Ammon's horn (tissue), 1 donor: ENCODE measurements around the gene TIAM1.
A peak's percentile ranks its signal among the peaks of the same experiment; 100 is the strongest.

Source experiments
- DNase-seq: peaks from one replicate; pipeline ENCODE4 v3.0.0-alpha.2; 2016; ENCODE audit warnings: low spot score

The TIAM1 gene

DNA sequence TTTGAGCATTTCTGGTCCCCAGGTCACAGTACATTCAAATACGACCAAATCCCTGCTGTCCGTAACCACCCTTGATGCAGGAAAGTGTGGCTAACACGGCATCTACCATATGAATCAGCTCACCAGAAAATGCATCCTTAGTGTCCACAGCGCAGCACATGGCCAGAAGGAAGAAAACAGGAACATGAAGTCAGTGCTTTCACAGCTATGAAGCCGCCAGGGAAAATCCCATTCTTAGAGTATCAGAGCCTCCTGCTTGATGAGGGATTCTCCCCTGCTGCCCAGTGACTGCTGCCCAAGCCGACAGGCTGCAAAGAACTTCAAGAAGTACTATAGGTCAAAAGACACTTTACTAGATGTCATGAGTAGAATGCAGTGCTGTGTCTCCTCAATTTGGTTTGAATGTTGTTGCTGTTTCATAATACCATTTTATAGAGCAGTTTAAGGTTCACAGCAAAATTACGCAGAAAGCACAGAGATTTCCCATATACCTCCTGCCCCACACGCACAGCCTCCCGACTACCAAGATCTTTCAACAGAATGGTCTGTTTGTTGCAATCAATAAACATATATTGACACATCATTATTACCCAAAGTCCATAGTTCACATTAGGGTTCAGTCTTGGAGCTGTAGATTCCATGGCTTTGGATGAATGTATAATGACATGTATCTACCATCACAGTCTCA, 14.5 kb downstream of the TIAM1 start:
- DNase-seq, result no peak

DNA sequence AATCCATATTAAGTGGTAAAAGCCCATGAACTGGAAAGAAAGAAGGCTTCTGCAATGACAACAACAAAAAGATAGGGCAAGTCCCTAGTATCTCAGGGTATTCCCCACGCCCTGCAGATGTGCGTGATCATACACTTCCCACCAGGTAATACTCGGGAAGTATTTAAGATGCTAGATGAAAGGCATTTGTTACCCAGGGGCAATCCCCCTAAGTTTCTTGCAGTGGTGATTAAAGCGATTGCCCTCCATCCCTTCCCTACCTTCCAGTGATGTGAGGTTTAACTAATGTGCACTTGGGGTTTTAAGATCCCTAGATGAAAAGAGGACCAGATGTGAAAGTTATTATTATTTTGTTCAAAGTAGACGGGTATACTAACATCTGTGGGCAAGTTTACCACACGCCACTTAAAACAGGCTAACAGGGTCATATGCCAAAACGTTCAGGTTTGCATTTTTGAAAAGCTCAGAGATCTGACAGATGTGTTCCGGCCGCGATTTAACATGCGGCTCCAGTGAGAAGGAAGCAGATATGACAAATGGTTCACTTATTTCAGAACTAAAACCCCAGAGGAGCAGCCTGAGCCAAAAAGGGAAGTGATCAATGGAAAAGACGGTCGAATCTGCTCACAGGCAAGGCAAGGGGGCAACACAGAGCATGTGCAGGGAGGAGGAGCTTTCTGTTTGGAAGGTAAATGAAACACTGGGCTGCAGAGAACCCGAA, 17.4 kb downstream of the TIAM1 start:
- peak; percentile 43 for DNase-seq

DNA sequence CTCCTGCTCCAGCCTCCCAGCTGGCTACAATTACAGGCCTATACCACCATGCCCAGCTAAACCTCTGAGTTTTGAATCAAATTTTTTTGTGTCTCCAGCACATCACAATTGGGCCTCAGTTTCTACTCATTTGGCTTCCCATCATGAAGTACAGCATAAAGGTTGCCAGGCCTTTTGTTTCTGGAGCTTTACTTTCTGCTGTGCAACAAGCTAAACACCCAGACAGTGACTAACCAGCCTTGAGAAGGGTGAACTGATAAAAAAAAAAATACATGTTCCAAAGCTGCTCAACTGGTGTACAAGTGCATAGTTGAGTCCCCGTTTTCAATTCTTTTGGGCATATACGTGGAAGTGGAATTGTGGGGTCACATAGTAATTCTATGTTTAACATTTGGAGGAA, 25.1 kb downstream of the TIAM1 start:
- no peak for DNase-seq

DNA sequence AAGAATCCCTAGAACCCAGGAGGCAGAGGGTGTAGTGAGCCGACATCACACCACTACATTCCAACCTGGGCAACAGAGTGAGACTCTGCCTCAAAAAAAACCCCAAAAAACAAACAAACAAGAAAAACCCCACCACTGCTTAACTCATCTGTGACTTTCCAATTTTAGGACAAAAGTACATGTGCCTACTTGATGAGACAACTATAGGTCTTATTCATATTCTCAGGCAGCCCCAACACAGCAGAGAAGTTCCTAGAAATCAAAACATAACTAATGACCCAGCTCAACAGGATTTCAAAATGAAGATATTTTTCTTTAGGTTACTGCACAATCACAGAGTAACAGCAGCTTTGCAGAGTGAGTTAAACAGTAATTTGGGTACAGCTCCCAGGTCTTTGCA, 26.4 kb downstream of the TIAM1 start:
- DNase-seq, result no peak

DNA sequence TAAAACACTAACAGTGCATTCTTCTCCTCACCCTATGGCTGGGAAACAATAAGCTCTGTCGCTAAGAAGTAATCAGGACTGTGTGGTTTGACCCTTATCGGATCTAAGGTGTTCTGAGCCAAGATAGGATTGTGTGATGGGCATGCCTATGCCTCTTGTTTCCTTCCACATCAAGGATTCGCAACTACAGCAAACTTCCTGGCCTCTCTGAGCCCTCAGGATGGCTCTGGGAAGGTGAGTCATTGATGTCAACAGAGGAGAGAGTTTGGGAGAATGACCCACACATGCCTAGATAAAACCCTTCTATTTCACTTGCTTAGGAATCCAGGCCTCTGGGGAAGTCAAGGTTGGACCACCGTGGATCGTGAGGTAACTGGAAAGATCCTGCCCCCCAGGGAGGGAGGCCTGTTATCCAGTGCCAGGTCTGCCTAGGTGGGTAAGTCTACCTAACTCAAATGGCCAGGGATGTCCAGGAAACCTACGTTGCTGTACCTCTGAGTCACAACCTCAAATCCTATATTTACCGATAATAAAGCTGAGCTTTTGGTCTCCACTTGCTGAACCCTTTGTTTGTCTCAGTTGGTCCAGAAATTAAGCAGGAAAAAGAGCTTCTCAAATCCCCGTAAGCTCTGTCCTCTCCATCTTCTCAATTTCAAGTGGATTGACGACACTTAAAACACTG, 27.4 kb downstream of the TIAM1 start:
- DNase-seq, result no peak

DNA sequence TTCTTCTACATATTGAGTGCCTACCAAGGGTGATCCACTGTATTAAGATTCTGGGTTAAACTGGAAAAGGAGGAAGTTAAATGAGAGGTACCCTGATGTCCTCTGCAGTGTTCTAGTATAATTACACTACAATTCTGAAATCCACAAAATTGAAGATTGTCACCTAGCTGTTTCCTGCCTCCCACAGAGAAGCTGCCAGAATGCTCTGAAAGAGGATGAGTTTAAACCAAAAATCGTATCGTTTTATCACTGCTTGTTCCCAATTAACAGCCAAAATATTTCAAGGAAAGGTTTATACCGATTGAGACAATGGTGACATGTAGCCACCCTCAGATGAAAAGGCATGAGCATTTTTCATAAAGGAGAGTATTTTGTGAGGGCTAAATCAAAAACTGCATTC, 28.0 kb downstream of the TIAM1 start:
- DNase-seq, result no peak

DNA sequence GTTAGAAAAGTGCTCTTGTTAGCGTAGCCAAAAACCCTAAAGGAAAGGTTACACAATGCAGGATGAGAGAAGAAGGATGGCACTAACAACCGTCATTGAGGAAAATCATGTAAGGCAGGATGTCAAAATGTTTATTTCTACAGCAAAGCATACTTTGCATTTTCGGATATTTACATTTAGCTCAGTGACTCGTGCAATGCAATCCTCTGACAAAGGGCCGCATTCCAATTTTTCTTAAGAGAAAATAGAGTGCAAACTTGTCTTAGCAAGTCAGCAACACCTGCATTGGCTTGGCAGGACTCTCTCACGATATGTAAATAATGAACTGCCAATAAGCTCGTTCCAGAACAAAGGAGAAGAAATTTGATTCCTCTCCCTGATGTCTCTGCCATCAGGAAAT, 33.3 kb downstream of the TIAM1 start:
- DNase-seq, result no peak

DNA sequence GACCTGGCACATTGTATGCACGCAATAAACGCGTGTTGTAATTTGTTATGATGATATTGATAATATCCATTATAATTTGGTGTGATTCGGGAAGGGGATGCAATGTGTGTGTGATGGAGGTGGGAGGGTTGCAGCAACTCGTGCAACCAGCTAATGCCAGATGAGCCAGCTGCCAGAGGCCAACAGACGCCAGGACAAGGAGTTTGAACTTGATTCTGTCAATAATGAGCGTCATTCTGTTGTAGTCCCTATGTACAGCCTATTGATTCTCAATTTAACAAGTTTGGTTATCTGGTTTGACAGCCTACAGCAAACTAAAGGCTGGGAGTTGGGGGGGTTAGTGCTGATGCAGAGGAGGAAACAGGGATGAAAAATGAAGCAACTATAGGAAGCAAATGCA, 35.5 kb downstream of the TIAM1 start:
- no peak for DNase-seq

DNA sequence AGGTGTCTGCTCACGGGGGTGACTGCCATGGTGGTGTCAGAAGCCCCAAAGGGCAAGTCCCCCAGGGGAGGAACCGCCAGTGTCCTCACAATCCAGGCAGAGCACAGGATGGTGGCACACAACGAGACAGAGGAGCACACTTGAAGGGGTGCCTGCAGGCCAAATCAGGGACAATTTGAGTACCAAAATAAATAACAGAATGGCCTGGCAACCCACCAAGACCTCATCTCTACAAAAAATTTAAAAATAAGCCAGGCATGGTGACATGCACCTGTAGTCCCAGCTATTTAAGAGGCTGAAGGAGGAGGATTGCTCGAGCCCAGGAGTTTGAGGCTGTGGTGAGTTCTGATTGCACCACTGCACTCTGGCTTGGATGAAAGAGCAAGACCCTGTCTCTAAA, 38.2 kb downstream of the TIAM1 start:
- no peak for DNase-seq

DNA sequence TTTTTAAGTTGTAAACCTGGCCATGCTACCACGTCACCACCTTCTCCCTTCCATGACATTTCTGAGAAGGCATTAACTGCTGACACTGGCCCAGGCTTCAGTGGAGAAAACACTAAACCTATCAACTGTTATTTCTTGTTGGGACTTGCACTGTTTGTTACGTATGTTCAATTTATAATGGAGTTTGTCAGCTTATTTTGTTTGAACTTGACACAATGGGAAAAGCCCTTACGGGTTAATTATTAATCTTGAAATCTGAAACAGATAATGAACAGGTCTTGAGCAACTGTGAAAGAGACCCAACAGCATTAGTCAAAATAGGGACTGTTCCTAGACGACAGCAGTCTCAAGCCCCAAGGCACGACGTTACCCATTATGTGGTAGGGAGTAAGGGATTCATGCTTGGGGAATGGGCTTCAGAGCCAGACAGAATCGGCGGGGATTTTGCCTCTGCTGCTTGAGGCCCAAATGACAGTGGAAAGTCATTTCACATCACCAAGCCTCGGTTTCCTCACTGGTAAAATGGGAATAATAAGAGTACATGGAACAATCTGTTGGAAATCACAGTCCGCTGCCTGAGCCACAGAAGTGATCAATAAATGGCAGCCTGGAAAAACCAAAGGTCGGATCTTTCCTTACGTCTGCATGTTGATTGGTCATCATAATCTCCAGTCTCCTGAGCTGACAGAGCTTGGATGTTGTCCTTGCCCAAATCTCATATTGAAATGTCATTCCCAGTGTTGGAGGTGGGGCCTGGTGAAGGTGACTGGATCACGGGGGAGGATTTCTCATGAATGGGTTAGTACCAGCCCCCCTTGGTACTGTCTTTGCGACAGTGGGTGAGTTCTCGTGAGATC, 44.5 kb downstream of the TIAM1 start:
- DNase-seq, result no peak

DNA sequence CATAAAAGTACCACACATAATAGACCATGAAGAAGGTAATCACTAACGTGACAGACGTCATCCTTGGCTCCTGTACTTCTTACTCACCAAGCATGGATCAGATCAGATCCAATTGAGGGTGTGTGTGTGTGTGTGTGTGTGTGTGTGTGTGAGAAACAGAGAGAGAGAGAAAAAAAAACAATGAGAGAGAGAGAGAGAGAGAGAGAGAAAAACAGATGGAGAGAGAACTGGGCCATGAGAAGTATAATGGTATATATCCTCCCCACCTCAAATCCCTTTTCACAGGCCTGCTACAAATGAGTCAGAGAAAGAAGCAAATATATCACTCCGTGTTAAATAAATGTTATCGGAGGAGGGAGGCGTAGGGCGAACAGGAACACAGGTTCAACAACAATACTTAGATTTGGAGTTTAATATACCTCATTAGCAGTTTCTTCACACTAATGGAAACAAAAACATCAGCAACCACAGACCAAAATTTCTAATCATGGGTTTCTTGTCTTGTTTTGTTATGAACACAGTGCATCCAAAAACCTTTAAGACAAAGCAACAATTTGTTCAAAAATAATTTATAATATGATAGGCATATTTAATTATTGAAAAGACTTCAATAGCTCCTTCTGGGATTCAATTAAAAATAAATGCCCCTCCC, 45.3 kb downstream of the TIAM1 start:
- no peak for DNase-seq

DNA sequence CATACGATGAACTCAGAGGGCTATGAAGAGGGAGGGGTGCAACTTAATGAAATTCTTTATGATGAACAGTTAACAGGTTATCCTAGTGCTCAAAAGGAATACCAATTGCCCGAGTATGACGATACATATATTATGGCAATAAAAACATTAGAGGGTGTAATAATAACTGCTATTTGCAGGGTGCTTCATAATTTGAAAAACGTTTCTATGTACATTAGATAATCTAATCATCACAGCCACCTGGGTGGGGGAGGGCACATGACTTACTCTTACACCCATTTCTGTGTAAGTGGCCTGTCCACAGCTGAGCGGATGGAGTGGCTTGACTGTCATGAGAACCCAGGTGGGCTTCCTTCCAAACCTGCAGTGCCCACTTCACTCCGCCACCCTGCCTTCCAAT, 46.3 kb downstream of the TIAM1 start:
- DNase-seq, result no peak

DNA sequence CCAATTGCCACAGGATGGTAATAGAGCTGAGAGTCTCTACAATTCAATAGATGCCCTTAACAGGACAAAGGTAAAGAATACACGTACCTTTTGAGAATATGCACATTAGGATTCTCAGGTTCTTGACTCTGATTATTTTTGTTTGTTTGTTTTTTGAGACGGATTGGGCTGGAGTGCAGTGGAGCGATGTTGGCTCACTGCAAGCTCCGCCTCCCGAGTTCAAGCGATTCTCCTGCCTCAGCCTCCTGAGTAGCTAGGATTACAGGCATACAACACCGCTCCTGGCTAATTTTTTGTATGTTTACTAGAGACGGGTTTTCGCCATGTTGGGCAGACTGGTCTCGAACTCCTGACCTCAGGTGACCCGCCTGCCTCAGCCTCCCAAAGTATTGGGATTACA, 48.4 kb downstream of the TIAM1 start:
- no peak for DNase-seq

DNA sequence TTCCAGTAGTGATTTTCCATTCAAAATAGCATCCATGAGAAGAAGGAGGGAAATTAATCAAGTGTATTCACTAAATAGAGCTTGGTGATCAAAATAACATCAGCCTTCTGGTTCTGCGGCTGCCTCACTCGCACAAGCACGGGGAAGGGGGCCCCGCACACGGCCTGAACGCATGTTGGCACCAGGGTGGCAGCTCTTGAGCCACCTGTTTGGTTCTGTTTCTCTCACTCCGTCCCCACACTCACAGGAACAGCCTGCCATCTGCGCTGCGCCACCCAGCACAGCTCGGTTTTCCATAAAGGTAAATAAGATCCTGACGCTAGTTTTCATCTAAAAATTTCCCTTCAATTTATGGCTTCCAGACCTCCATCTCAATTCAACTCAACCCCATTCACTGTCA, 49.4 kb downstream of the TIAM1 start:
- peak; percentile 68 for DNase-seq

DNA sequence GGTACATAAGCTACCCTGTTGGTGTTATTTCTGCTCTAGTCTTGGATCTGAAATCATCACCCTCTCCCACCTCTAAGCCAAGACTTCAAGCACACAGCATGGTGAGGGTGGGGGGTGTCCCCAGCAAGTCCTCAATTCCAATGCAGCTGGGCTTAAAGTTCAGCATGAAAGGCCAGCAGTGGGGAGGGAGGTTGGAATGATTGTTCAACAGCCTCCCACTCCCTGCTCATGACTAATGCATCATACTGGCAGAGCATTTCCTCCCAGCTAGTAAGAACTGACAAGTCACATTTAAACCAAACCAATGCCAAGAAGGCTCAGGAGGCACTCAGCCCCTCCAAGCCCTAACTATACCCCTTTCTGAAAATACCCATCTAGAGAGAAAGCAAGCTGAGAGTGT, 50.1 kb downstream of the TIAM1 start:
- peak; percentile 69 for DNase-seq

DNA sequence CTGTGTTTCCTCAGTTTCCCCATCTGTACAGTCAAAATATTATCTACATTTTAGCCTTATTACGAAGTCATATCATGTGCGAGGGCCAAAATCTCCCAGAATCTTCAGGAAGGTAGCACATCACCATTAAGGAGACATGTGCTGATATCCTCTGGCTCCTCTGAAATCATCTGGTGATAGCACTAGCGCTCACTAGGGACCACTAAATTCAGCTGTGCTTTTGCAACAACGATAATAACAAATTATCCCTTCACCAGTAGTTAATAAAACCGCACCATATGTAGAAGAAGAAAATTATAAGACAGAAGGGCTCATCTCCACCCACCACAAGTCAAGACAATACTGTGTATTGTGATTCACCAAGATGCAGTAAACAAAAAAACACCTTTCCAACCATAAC, 53.3 kb downstream of the TIAM1 start:
- DNase-seq, result no peak

DNA sequence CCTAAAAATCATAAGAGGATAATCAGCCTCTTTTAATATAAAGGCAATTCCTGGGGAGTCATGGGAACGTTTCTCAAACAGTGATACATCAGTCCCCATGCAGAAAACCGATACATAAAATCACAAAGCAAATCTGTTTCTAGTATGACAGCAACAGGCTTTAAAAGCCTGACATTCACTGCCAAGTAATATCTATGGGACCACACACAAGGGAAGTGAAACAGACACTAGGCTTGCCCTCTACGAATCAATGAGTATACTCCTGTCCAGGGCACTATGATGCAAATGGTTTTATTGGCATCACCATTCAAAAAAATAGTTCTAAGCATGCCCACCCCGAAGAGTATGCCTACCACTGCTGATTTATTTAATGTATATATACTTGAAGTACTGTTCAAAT, 54.4 kb downstream of the TIAM1 start:
- no peak for DNase-seq

DNA sequence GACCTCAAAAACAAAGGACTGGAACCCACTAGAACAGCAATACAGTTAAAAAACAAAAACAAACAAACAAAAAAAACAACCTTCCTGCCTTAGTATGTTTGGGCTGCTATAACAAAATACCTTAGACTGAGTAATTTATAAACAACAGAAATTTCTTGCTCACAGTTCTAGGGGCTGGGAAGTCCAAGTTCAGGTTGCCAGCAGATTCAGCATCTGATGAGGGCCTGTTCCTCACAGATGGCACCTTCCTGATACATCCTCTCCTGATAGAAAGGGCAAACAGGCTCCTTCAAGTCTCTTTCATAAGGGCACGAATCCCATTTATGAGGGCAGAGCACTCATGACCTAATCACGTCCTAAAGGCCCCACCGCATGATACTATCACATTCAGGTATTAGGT, 55.9 kb downstream of the TIAM1 start:
- no peak for DNase-seq

DNA sequence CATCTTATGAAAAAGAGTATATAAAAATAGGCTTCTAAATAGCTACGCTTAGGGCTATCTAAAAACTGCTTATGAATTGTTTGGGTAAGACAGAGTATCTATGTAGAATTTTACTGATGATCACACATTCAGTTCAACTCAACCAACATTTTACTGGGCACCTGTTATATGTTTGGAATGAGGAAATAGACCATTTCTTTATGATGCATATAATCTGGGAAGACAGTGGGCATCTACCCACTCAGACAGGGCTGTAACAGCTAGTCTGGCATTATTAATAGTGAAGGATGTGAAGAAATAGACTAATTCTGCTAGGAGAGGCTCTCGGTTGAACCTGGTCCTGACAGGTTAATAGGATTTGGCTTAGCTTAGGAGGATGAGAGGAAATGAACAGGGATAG, 56.9 kb downstream of the TIAM1 start:
- no peak for DNase-seq

DNA sequence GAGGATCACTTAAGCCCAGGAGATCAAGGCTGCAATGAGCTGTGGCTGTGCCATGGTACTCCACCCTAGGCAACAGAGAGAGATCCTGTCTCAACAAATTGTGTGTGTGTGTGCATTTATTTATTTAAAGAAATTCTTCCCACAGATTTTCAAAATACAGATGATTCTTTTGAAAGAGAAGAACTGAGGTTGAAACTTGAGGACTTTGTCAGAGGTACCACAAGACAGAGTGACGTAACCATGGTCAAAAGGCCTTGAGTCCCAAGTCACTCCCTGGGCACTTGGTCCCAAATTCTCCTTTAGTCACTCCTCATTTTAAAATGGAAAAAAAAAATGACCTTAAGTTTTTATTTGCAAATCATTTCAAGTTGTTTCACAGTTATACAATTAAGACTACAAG, 57.4 kb downstream of the TIAM1 start:
- DNase-seq, result no peak

DNA sequence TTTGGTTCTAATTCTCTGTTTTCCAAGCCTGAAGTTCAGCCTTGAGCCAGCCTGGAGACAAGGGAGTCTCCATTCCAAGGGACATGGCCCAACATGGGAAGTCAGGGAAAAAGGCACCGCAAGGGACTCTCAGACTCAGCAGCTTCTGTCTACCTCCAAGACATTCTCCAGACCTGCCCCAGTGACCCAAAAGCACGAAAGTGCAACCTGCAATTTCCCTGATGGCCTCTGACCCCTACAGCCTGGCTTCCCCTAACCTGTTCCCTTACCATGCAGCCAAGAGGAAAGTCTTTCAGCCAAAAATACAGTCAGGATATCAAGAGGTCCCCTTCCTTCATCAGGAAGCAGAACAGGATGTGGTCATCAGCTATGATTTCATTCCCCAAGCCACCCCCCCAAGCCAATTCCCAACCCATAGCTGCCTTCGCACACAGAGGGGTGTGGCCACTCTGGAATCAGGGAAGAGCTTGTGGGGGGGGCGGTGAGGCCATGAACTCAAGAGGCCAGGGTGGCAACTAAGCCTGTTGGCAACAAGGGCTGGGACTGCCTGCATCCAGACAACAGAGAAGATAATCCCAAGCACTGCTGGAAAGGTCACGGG, 59.2 kb downstream of the TIAM1 start:
- DNase-seq, result no peak

DNA sequence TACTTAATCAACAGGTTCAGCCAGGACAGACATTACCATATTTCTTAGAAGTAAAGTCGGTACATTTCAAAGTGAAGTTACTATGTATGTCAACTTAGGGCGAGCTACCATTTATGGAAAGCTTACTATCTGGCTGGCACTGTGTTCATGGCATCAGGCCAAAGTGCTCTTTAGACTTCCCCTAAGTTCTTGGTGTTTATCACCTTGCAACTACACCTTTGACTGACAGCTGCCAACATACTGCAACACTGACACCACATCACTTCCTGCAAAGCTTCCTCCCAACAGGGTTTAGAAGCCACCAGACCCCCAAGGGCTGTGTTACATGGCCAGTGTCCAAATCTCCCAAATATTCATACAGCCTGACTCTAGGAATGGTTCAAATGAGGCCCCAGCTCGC, 61.0 kb downstream of the TIAM1 start:
- DNase-seq, result no peak
